Activated B cell treated with CpG ODN at 0.5 μM for 24 hours (primary cell): ENCODE results near the gene MAPK14. TPM values are rescaled to one million over a fixed set of nuclear protein-coding genes. Genes with fewer than 3 reads are reported as not detected.
A peak's percentile ranks its signal among the peaks of the same experiment; 100 is the strongest.

Experiments used
- ATAC-seq: fragments of 200-7000 bp; cut with Tn5 transposase; one replicate; pipeline ENCODE4 v1.10.0; 2021; ENCODE audit warnings: low read depth, mild to moderate bottlenecking, moderate library complexity
- CTCF ChIA-PET: fragments of 350-600 bp; sonication (Branson Sonifier 250); formaldehyde crosslinking; loops from one replicate; lab custom pipeline; 2021; ENCODE audit warnings: antibody characterized with exemption; lab: Charles Lee
- POLR2A ChIA-PET: fragments of 350-600 bp; sonication (Branson Sonifier 250); formaldehyde crosslinking; loops from one replicate; lab custom pipeline; 2021; ENCODE audit warnings: antibody characterized with exemption; lab: Charles Lee
- DNase-seq: peaks from one replicate; pipeline ENCODE4 v3.0.0; 2022
- H3K27ac Mint-ChIP-seq: one replicate; pipeline ENCODE4 v1.8.0; 2020; ENCODE audit warnings: mixed read lengths
- H3K27me3 Mint-ChIP-seq: one replicate; pipeline ENCODE4 v1.8.0; 2021; ENCODE audit warnings: mixed read lengths
- H3K36me3 Mint-ChIP-seq: one replicate; pipeline ENCODE4 v1.8.0; 2021; ENCODE audit warnings: low read depth, mixed read lengths
- H3K4me1 Mint-ChIP-seq: one replicate; pipeline ENCODE4 v1.8.0; 2021; ENCODE audit warnings: mixed read lengths
- H3K4me3 Mint-ChIP-seq: one replicate; pipeline ENCODE4 v1.8.0; 2020; ENCODE audit warnings: mild to moderate bottlenecking, mixed read lengths
- H3K9me3 Mint-ChIP-seq: one replicate; pipeline ENCODE4 v1.8.0; 2020; ENCODE audit warnings: mixed read lengths
- CTCF ChIP-seq: fragments of 200-600 bp; IDR thresholded peaks from one replicate; pipeline ENCODE4 v1.8.0; 2022; ENCODE audit warnings: antibody characterized with exemption, mild to moderate bottlenecking
- intact Hi-C: fragments of 100-400 bp; cut with micrococcal nuclease; formaldehyde crosslinking; loops from one replicate; pipeline ENCODE4 v1.15.1; 2024
- total RNA-seq: library from RNA; stranded (reverse); gene quantifications from 2 replicates; pipeline ENCODE4 v1.2.3, GENCODE V29; 2022

Gene MAPK14
- total RNA-seq, 1 donor from 2014 or later, result 45.4 TPM

- DNase-seq (no peak), ATAC-seq (no peak)
- H3K36me3 Mint-ChIP-seq, result peaks cover 25% of the 10 kb centered on the region
- intact Hi-C loops, result loop anchor here (5.0 to 10.0 kb wide), 2 partner anchors 174 to 576 kb away; partner anchors contain the start of gene SRPK1
- CTCF ChIA-PET, result interaction anchor here (1.0 to 4.3 kb wide), 3 partner anchors 23 to 97 kb away, joined by 4 to 83 read pairs (median 4); partner anchors contain the start of genes MAPK14 and SLC26A8
- POLR2A ChIA-PET, result interaction anchor here (1.0 kb wide), 1 partner anchor 31 kb away, joined by 3 read pairs; no protein-coding TSS in a partner anchor
- TF ChIP-seq CTCF, result no peak
- H3K4me3 Mint-ChIP-seq, result no peak overlapping the region
- H3K27me3 Mint-ChIP-seq, result no peaks in the 10 kb centered on the region
- H3K27ac Mint-ChIP-seq, result peak overlapping the region; percentile 50
- H3K4me1 Mint-ChIP-seq, result peaks cover 43% of the 10 kb centered on the region
- H3K9me3 Mint-ChIP-seq, result no peaks in the 10 kb centered on the region
Measured at GRCh38 chr6:36098253-36098919, 70.8 kb downstream of the MAPK14 start.

- intact Hi-C loops, result loop anchor here (5.0 to 10.0 kb wide), 2 partner anchors 174 to 577 kb away; partner anchors contain the start of gene SRPK1
- POLR2A ChIA-PET, result interaction anchor here (0.6 to 1.0 kb wide), 2 partner anchors 31 to 38 kb away, joined by 3 to 4 read pairs; no protein-coding TSS in a partner anchor
- H3K4me1 Mint-ChIP-seq, result peaks cover 43% of the 10 kb centered on the region
- peak overlapping the region; percentile 50 for H3K27ac Mint-ChIP-seq
- H3K36me3 Mint-ChIP-seq, result peaks cover 32% of the 10 kb centered on the region
- H3K9me3 Mint-ChIP-seq, result no peaks in the 10 kb centered on the region
- DNase-seq, result no peak
- CTCF ChIA-PET, result interaction anchor here (1.4 kb wide), 1 partner anchor 22 kb away, joined by 4 read pairs; no protein-coding TSS in a partner anchor
- no peaks in the 10 kb centered on the region for H3K27me3 Mint-ChIP-seq
- no peak for TF ChIP-seq CTCF
- H3K4me3 Mint-ChIP-seq, result no peak overlapping the region
- ATAC-seq, result no peak
Measured at GRCh38 chr6:36098920-36099647, 71.5 kb downstream of the MAPK14 start.

GRCh38 chr6:36099869-36100483 is 72.4 kb downstream of the MAPK14 start:
- no peak for TF ChIP-seq CTCF
- intact Hi-C loops, result loop anchor here (5.0 to 10.0 kb wide), 2 partner anchors 175 to 578 kb away; partner anchors contain the start of gene SRPK1
- ChIA-PET CTCF (interaction anchor here (1.4 kb wide), 1 partner anchor 21 kb away, joined by 4 read pairs; no protein-coding TSS in a partner anchor), POLR2A (interaction anchor here (0.6 kb wide), 1 partner anchor 37 kb away, joined by 4 read pairs; no protein-coding TSS in a partner anchor)
- H3K27ac Mint-ChIP-seq, result peak overlapping the region; percentile 50
- no peaks in the 10 kb centered on the region for H3K27me3 Mint-ChIP-seq
- no peak overlapping the region for H3K4me3 Mint-ChIP-seq
- ATAC-seq, result no peak
- H3K9me3 Mint-ChIP-seq, result no peaks in the 10 kb centered on the region
- peaks cover 39% of the 10 kb centered on the region for H3K36me3 Mint-ChIP-seq
- DNase-seq, result no peak
- H3K4me1 Mint-ChIP-seq, result peaks cover 39% of the 10 kb centered on the region

GRCh38 chr6:36101691-36102090 is 74.1 kb downstream of the MAPK14 start:
- Mint-ChIP-seq H3K36me3 (peaks cover 33% of the 10 kb centered on the region), H3K27ac (no peak overlapping the region), H3K4me1 (peaks cover 31% of the 10 kb centered on the region), H3K27me3 (no peaks in the 10 kb centered on the region), H3K9me3 (no peaks in the 10 kb centered on the region), H3K4me3 (no peak overlapping the region)
- ATAC-seq (no peak), DNase-seq (no peak)
- intact Hi-C loops, result no loop called here
- TF ChIP-seq CTCF, result no peak
- POLR2A ChIA-PET, result interaction anchor here (0.8 kb wide), 1 partner anchor 19 kb away, joined by 4 read pairs; no protein-coding TSS in a partner anchor
- CTCF ChIA-PET, result no interaction called here
